Measurements from ENCODE around the gene SGCG.

The SGCG gene

GRCh38 chr13:23339225-23339624, 158.4 kb downstream of the SGCG start:
- DNase-seq = no peak

GRCh38 chr13:23344931-23345595, 164.3 kb downstream of the SGCG start:
- DNase-seq = no peak

GRCh38 chr13:23347601-23348000, 166.8 kb downstream of the SGCG start:
- DNase-seq = no peak

- no peak for DNase-seq
These were observed 167.7 kb downstream of the SGCG start for GRCh38 chr13:23348262-23349127.

- no peak for DNase-seq
These were observed 168.6 kb downstream of the SGCG start for GRCh38 chr13:23349161-23349897.

GRCh38 chr13:23350009-23350408, 169.2 kb downstream of the SGCG start:
- no peak for DNase-seq

GRCh38 chr13:23352161-23352560, 171.4 kb downstream of the SGCG start:
- DNase-seq = no peak

GRCh38 chr13:23354520-23354919, 173.7 kb downstream of the SGCG start:
- DNase-seq = no peak

- DNase-seq = no peak
These were observed 175.6 kb downstream of the SGCG start for GRCh38 chr13:23356368-23356767.

- no peak for DNase-seq
These were observed 176.6 kb downstream of the SGCG start for GRCh38 chr13:23357349-23357748.

- DNase-seq = no peak
These were observed 179.1 kb downstream of the SGCG start for GRCh38 chr13:23359882-23360281.

GRCh38 chr13:23365652-23366051, 184.9 kb downstream of the SGCG start:
- no peak for DNase-seq

GRCh38 chr13:23367907-23368306, 187.1 kb downstream of the SGCG start:
- DNase-seq = no peak

GRCh38 chr13:23372264-23372906, 191.6 kb downstream of the SGCG start:
- DNase-seq = peak; percentile 33 to 35

All from inflammatory macrophage (primary cell).